Measurements from ENCODE around the gene FAM114A2. TPM values are rescaled to one million over a fixed set of nuclear protein-coding genes. Genes with fewer than 3 reads are reported as not detected.

Gene FAM114A2
- total RNA-seq, 2 donors from 2014 or later: 31.8 to 33.7 TPM

DNA sequence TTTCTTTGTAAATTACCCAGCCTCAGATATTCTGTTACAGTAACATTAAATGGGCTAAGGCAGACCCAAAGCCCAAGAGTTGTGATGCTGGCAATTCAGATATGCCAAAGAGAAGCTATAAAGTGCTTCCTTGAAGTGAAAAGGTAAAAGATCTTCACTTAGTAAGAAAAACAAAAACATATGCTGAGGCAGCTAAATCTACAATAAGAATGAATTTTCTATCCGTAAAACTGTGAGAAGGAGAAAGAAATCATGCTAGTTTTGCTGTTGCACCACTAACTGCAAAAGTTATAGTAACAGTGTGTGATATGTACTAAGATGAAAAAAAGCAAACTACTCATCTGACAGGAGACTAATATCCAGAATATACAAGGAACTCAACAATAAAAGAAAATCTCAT, 39.9 kb downstream of the FAM114A2 start:
- peaks cover 7 to 15% of the 10 kb centered on the region in 2 donors for H3K36me3 Mint-ChIP-seq (ENCODE audit: insufficient read depth in 2 of 2)
- H3K4me3 Mint-ChIP-seq: no peak overlapping the region
- no peak for DNase-seq
- H3K27me3 Mint-ChIP-seq (ENCODE audit: low read depth): no peaks in the 10 kb centered on the region
- no peaks in the 10 kb centered on the region for H3K9me3 Mint-ChIP-seq
- H3K27ac Mint-ChIP-seq: no peak overlapping the region
- no peaks in the 10 kb centered on the region for H3K4me1 Mint-ChIP-seq (ENCODE audit: low read depth)
- ATAC-seq (replicated peaks in 1 of 2): no peak

DNA sequence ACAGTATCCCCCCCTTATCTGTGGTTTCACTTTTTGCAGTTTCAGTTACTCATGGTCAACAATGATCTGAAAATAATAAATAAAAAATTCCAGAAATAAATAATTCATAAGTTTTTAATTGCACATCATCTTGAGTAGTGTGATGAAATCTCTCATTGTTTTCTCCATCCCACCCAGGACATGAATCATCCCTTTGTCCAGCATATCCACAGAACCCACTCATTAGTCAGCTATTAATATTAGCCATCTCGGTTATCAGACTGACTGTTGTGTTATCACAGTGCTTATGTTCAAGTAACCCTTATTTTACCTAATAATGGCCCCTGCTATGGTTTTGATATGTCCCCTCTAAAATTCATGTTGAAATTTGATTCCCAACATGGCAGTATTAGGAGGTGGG, 40.7 kb downstream of the FAM114A2 start:
- no peak overlapping the region for H3K4me3 Mint-ChIP-seq
- no peak overlapping the region for H3K27ac Mint-ChIP-seq
- DNase-seq (no peak), ATAC-seq (replicated peaks in 1 of 2) (no peak)
- no peaks in the 10 kb centered on the region for H3K4me1 Mint-ChIP-seq (ENCODE audit: low read depth)
- H3K27me3 Mint-ChIP-seq (ENCODE audit: low read depth): no peaks in the 10 kb centered on the region
- H3K36me3 Mint-ChIP-seq (ENCODE audit: insufficient read depth in 2 of 2): peaks cover 7 to 17% of the 10 kb centered on the region in 2 donors
- no peaks in the 10 kb centered on the region for H3K9me3 Mint-ChIP-seq

DNA sequence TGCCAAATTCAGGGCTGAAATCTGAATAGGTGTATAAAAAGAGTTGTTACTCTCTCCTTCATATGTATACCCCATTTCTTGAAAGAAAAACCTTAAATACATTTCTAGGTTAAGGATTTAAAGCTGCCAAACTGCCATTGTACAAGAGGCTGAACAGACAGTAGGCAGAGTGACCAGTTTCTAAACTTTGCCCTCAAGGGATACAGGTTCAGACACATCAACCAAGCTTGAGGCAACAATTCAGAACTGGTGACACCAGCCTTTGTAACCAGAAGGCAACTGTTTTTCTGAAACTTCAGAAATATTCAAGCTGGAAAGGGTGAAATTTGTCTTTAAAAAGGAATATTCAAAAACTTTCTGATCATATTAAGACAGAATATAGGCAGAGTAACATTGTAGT, 47.5 kb downstream of the FAM114A2 start:
- no peak overlapping the region for H3K27ac Mint-ChIP-seq
- H3K27me3 Mint-ChIP-seq (ENCODE audit: low read depth): no peaks in the 10 kb centered on the region
- no peak for DNase-seq
- H3K36me3 Mint-ChIP-seq (ENCODE audit: insufficient read depth in 2 of 2): peaks cover 2% of the 10 kb centered on the region in 2 donors
- H3K9me3 Mint-ChIP-seq: no peaks in the 10 kb centered on the region
- no peak overlapping the region for H3K4me3 Mint-ChIP-seq
- ATAC-seq (replicated peaks in 1 of 2): no peak
- H3K4me1 Mint-ChIP-seq (ENCODE audit: low read depth): no peaks in the 10 kb centered on the region

- no peak overlapping the region for H3K27ac Mint-ChIP-seq
- no peaks in the 10 kb centered on the region for H3K4me1 Mint-ChIP-seq (ENCODE audit: low read depth)
- H3K36me3 Mint-ChIP-seq (ENCODE audit: insufficient read depth in 2 of 2): peaks cover 0 to under 1% of the 10 kb centered on the region in 2 donors
- DNase-seq: no peak
- H3K27me3 Mint-ChIP-seq (ENCODE audit: low read depth): no peaks in the 10 kb centered on the region
- ATAC-seq (replicated peaks in 1 of 2): no peak
- H3K9me3 Mint-ChIP-seq: no peaks in the 10 kb centered on the region
- H3K4me3 Mint-ChIP-seq: no peak overlapping the region
These were observed 50.2 kb downstream of the FAM114A2 start for GRCh38 chr5:153988510-153988909.

DNA sequence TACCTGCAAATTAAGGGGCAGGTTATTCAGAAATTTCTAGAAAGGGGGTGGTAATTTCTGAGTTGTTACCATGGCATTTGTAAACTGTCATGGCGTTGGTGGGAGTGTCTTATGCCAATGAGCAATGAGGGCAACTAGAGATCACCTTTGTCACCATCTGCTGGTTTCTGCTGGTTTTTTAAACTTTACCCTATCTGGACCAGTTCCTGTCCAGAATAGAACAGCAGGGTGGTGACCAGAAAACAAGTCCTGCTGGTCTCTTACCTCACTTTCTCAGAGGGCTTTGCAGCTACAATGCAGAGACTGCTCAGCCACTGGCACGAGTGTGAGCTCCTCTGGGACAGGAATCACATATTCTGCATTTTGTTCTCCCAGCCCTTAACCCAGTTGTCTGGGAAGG, 51.4 kb downstream of the FAM114A2 start:
- Mint-ChIP-seq H3K27ac (no peak overlapping the region), H3K36me3 (ENCODE audit: insufficient read depth in 2 of 2) (no peaks in the 10 kb centered on the region), H3K27me3 (ENCODE audit: low read depth) (no peaks in the 10 kb centered on the region), H3K4me1 (ENCODE audit: low read depth) (no peaks in the 10 kb centered on the region), H3K4me3 (no peak overlapping the region), H3K9me3 (no peaks in the 10 kb centered on the region)
- DNase-seq: no peak
- ATAC-seq (replicated peaks in 1 of 2): no peak

DNA sequence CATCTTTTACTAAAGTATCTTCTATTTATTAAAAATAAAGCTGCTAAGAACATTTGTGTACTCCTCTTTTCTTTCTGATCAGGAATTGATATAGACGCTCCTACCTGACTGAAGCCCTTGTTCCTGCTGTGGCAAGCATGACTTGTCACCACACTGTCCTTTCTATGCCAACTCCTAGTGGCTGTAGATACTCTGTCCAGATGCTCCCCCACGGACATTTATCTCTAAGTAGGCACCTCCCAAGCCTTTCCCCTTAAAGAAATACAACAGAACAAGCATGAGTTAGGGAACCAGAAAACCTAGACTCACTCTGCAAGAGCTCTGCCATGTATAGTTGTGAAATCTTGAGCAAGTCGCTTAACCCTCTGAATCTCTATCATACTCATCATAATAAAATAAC, 53.2 kb downstream of the FAM114A2 start:
- no peak overlapping the region for H3K4me3 Mint-ChIP-seq
- H3K27me3 Mint-ChIP-seq (ENCODE audit: low read depth): no peaks in the 10 kb centered on the region
- no peaks in the 10 kb centered on the region for H3K4me1 Mint-ChIP-seq (ENCODE audit: low read depth)
- no peak for DNase-seq
- H3K36me3 Mint-ChIP-seq (ENCODE audit: insufficient read depth in 2 of 2): no peaks in the 10 kb centered on the region
- H3K27ac Mint-ChIP-seq: no peak overlapping the region
- no peaks in the 10 kb centered on the region for H3K9me3 Mint-ChIP-seq
- no peak for ATAC-seq (replicated peaks in 1 of 2)

GRCh38 chr5:153983885-153984284, 54.8 kb downstream of the FAM114A2 start:
- ATAC-seq (replicated peaks in 1 of 2) (no peak), DNase-seq (no peak)
- H3K27ac Mint-ChIP-seq: no peak overlapping the region
- peaks cover 4% of the 10 kb centered on the region for H3K27me3 Mint-ChIP-seq (ENCODE audit: low read depth)
- H3K36me3 Mint-ChIP-seq (ENCODE audit: insufficient read depth in 2 of 2): no peaks in the 10 kb centered on the region
- H3K4me3 Mint-ChIP-seq: no peak overlapping the region
- H3K4me1 Mint-ChIP-seq (ENCODE audit: low read depth): no peaks in the 10 kb centered on the region
- H3K9me3 Mint-ChIP-seq: no peaks in the 10 kb centered on the region

GRCh38 chr5:153981905-153982605, 56.7 kb downstream of the FAM114A2 start:
- H3K27ac Mint-ChIP-seq: no peak overlapping the region
- peaks cover 5% of the 10 kb centered on the region for H3K27me3 Mint-ChIP-seq (ENCODE audit: low read depth)
- no peak overlapping the region for H3K4me3 Mint-ChIP-seq
- no peaks in the 10 kb centered on the region for H3K9me3 Mint-ChIP-seq
- ATAC-seq (replicated peaks in 1 of 2) (no peak), DNase-seq (no peak)
- H3K36me3 Mint-ChIP-seq (ENCODE audit: insufficient read depth in 2 of 2): no peaks in the 10 kb centered on the region
- H3K4me1 Mint-ChIP-seq (ENCODE audit: low read depth): no peaks in the 10 kb centered on the region

DNA sequence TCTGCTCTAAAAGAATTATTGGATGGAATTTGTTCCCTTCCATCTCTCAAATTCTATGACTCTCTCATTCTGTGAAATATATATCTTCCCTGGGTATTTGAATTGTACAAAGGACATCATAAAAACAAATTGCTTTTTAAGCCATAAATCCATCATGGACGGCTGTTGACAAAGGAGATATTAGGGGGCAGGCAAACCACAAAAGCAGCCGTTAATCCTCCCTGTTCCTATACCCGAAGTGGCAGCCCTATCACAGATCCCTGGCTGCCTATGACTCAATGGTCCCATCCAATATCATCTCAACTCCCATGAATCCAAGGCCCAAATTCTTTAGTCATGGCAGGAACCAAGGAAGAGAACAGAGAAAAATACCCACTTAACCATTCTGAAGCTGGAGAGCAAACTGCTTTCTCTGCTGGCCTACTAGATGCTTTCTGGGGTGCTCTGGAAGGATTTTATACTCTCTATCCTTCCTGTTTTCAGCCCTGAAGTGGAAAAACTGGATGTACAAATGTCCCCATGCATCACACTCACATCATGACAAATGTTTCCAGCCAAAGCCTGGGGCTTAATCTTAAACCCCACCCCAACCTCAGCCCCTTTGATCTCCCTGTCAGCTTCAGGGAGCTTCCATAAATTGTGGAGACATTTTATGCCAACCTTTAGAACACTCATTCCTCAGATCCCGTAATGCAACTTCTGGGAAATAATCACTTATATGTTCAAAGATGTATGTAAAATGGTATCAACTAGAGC, 59.5 kb downstream of the FAM114A2 start:
- Mint-ChIP-seq H3K4me1 (ENCODE audit: low read depth) (no peaks in the 10 kb centered on the region), H3K27ac (no peak overlapping the region), H3K36me3 (ENCODE audit: insufficient read depth in 2 of 2) (no peaks in the 10 kb centered on the region), H3K9me3 (no peaks in the 10 kb centered on the region), H3K4me3 (no peak overlapping the region), H3K27me3 (ENCODE audit: low read depth) (peaks cover 5% of the 10 kb centered on the region)
- no peak for DNase-seq
- ATAC-seq (replicated peaks in 1 of 2): no peak

- Mint-ChIP-seq H3K4me3 (no peak overlapping the region), H3K4me1 (ENCODE audit: low read depth) (no peaks in the 10 kb centered on the region), H3K27ac (no peak overlapping the region), H3K27me3 (ENCODE audit: low read depth) (peaks cover 5% of the 10 kb centered on the region), H3K36me3 (ENCODE audit: insufficient read depth in 2 of 2) (no peaks in the 10 kb centered on the region), H3K9me3 (no peaks in the 10 kb centered on the region)
- DNase-seq (no peak), ATAC-seq (replicated peaks in 1 of 2) (peak; percentile 24 to 43)
These were observed 63.9 kb downstream of the FAM114A2 start for GRCh38 chr5:153974813-153975163.

DNA sequence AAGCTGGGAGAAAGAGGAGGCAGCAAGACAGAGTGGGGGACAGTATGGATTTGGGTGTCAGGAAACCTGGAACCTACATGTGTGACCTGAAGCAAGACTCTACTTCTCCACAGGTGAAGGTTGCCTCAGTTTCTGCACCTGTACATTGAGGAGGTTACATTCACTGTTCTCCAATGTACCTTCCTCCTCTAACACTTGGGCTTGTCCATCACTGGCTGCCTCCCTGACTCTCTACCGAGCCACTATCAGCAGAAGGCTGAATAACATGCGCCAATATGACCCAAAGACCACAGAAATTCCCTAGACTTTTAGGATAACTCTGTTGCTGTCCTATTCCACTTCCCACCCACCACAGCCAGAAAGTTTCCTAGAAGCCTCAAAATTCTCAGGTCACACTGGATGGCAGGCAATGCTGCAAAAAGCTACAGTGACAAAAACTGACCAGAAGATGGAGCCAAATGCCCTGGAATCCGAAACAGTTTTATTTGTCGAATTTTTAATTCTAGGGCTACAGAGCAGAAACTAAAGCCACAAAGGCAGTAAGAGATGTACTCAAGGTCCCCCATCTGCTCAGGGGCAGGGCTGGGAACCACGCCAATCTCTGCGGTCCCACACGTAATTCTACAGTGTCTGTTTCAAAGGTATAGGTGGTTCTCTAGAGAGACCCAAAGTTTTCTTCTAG, 64.4 kb downstream of the FAM114A2 start:
- Mint-ChIP-seq H3K36me3 (ENCODE audit: insufficient read depth in 2 of 2) (no peaks in the 10 kb centered on the region), H3K27ac (no peak overlapping the region), H3K27me3 (ENCODE audit: low read depth) (peaks cover 5% of the 10 kb centered on the region), H3K4me1 (ENCODE audit: low read depth) (no peaks in the 10 kb centered on the region), H3K9me3 (no peaks in the 10 kb centered on the region), H3K4me3 (no peak overlapping the region)
- peak; percentile 68 to 75 for ATAC-seq (replicated peaks in 1 of 2)
- DNase-seq: peak; percentile 14 to 38

- H3K36me3 Mint-ChIP-seq (ENCODE audit: insufficient read depth in 2 of 2): no peaks in the 10 kb centered on the region
- H3K9me3 Mint-ChIP-seq: no peaks in the 10 kb centered on the region
- no peak for ATAC-seq (replicated peaks in 1 of 2)
- H3K4me1 Mint-ChIP-seq (ENCODE audit: low read depth): no peaks in the 10 kb centered on the region
- DNase-seq: no peak
- H3K27ac Mint-ChIP-seq: no peak overlapping the region
- H3K4me3 Mint-ChIP-seq: no peak overlapping the region
- no peaks in the 10 kb centered on the region for H3K27me3 Mint-ChIP-seq (ENCODE audit: low read depth)
These were observed 66.5 kb downstream of the FAM114A2 start for GRCh38 chr5:153972240-153972639.

DNA sequence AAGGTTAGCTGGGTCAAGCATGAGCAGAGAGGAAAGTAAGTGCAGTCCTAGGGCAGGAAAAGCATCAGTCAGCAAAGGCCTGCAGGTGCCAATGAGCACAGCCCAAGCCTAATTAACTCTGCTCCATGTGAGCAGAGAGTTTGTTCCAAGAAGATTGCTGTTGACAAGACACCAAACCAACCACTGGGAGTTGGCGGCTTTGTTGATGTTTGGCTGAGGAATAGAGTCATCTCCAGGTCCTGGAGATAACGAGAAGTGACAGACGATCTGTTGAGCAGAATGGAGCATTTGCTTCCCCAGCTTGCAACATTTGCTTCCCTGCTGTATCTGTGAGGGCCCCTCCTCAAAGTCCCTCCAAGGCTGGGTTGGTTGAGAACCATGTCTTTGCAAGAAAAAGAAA, 68.2 kb downstream of the FAM114A2 start:
- no peak for ATAC-seq (replicated peaks in 1 of 2)
- H3K36me3 Mint-ChIP-seq (ENCODE audit: insufficient read depth in 2 of 2): no peaks in the 10 kb centered on the region

More for the DNA sequence above, 68.2 kb downstream of the FAM114A2 start:
- no peaks in the 10 kb centered on the region for H3K27me3 Mint-ChIP-seq (ENCODE audit: low read depth)
- H3K4me3 Mint-ChIP-seq: no peak overlapping the region
- H3K9me3 Mint-ChIP-seq: no peaks in the 10 kb centered on the region
- H3K4me1 Mint-ChIP-seq (ENCODE audit: low read depth): no peaks in the 10 kb centered on the region
- H3K27ac Mint-ChIP-seq: no peak overlapping the region
- DNase-seq: no peak
